HG03439 (cell line): ENCODE data around the gene PTGES2.

Source experiments
- ATAC-seq: cut with Tn5 transposase; IDR thresholded peaks from one replicate; pipeline ENCODE4 v1.9.1; 2021; ENCODE audit warnings: mild to moderate bottlenecking, moderate library complexity; ENCODE audit not compliant: unreplicated experiment

PTGES2 gene

GRCh38 chr9:128127568-128127989 lies at the start of gene PTGES2:
PTGES2 (minus strand) TSS chr9:128127729; CDS start chr9:128127717, 12 bp downstream.
- peak; percentile 55 for ATAC-seq

GRCh38 chr9:128175726-128176125 lies 48.2 kb upstream of the PTGES2 start:
- no peak for ATAC-seq

- ATAC-seq = no peak
Measured at GRCh38 chr9:128175102-128175563, 47.6 kb upstream of the PTGES2 start.

DNA sequence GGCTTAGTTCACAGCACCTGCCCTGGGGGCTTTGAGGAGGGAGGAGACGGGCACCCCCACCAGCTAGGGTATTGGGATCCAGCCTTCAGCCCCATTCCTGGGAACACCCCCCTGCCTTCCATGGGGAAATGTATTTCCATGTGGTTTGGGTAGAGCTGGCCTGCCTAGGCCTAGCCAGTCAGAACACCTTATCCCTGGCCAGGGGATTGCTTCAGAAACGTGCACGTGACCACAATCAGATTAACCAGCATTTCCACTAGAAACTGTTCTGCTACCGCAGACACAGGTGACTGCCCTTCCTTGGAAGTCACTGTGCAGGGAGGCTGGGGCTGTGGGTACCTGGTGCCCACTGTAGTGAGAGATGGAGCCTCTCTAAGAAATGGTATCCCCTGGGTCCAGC lies 46.5 kb upstream of the PTGES2 start:
- no peak for ATAC-seq

DNA sequence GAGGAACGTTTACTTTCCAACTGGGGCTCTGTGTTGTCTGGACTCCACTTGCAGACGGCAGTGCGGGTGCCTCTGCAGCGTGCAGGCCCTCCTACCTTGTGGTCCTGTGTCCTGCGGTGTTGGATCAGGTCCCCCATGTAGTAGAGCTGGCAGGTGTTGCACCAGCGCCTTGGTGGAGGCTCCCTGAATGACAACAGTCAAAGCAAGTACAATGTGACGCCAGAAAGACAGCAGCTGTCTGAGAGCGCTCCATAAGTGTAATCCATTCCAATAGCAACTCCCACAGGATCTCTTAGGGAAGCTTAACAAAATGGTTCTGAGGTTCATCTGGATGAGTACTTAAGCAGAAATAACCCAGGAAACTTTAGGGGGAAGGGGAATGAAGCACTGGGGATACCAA lies 42.4 kb upstream of the PTGES2 start:
- ATAC-seq = no peak

- ATAC-seq = no peak
Measured at GRCh38 chr9:128169492-128169891, 42.0 kb upstream of the PTGES2 start.

DNA sequence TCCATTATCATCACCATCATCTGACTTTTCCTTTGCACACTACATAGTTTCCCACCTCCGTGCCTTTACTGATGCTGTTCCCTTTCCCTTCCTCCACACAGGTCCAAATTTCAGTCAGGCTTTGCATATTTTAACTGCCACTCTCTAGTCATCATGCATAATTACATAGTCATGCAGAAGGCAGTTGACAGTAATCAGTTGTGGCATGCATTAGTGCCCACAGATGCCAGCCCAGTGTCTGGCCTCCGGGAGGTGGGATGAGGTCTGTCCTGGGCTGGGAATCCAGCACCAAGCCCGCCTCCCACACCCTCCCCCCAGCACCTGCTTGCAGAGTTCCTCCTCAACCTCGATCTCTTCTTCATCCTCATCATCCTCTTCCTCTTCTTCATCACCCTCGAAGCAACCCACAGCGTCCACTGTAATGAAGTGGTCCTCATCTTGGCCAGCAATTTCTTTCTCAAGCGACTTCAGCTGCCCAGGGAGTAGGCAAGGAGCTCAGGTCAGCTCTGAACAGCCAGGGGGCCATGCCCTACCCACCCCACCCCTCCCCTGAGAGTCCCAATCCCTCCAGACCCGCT lies 41.3 kb upstream of the PTGES2 start:
- ATAC-seq = no peak

DNA sequence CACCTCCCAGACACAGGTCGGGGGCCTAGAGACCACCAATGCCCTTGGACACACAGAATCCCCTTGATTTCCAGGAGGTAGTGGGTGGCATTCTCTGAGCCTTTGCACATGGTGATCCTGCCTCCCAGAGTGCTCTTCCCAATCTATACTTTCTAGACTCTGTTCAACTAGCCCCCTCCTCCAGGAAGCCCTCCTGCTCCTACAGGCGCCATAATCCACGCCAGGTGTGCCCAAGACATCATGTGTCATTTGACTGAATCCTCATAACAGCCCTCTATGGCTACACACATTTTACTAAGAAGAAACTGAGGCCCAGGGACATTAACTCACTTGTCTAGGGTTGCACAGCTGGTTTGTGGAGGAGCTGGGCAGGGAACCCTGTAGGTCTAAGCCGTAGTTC lies 39.7 kb upstream of the PTGES2 start:
- no peak for ATAC-seq

DNA sequence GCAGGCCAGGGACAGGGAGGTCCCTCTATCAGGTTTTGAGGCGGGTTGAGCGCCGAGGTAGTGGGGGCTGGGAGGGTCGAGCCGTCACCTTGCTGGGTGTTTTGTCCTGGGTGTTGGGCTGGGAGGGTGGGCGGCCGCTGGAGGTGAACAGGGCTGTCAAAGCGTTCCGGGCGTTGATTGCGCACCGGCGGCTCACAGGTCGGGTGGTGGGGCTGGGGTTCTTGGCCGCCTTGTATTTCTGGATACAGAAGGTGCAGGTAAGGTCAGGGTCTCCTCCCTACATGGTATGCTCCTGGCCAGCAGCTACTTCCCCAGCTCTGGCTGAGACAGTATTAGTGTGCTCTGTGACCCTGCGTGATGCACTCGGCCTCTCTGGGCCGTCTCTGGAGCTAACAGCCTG lies 38.6 kb upstream of the PTGES2 start:
- no peak for ATAC-seq

DNA sequence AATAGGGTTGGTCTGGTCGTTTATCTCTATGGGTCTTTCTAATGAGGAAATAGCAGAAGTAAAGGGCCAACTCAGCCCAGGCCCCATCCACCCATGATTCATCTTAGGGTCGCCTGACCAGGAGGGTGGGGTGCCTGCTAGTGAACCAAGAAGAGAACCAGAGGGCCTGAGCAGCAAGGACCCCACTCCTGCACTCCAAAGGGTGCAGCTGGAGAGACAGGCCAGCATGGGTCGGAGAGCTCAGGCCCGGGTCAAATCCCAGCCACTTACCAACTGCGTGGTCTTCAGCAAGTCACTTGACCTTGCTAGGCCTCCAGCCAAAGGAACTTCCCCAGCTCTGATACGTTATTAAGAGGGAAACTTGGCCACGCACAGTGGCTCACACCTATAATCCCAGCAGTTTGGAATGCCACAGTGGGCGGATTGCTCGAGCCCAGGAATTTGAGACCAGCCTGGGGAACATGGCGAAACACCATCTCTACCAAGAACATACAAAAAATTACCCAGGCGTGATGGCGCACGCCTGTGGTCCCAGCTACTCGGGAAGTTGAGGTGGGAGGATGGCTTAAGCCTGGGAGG lies 36.9 kb upstream of the PTGES2 start:
- no peak for ATAC-seq

DNA sequence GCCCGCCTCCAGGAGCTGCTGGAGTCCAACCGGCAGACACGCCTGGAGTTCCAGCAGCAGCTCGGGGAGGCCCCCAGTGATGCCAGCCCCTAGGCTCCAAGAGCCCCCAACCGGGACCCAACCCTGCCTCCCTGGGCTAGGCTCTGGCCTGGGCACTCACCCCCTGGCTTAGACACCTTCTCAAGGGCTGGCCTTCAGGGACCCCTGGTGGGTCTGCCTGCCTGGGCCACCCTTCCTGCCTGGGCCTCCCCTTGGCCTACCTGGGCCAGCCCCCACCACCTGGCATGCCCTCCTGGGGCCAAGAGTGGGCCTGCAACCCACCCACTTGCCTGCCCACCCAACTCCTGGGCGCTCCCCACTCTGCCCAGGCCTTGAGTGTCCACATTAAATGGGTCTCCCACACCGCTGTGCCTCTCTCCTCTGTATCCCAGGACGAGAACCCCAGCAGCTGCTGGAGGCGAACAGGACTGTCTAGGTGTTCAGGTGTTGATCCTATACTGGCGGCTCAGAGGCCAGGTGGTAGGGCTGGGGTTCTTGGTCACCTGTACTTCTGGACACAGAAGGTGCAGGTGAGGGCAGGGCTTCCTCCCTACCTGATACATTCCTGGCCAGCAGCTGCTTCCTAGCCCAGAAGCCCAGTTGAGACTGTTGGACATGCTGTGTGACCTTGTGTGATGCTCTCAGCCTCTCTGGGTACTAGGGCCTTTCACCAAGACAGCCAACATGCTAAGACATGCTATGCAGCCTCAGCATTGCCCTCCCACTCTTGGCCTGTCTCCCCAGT lies 36.2 kb upstream of the PTGES2 start:
- ATAC-seq = no peak

GRCh38 chr9:128163027-128163515 lies 35.5 kb upstream of the PTGES2 start:
- ATAC-seq = no peak

- no peak for ATAC-seq
Measured at GRCh38 chr9:128162215-128163026, 34.9 kb upstream of the PTGES2 start.

DNA sequence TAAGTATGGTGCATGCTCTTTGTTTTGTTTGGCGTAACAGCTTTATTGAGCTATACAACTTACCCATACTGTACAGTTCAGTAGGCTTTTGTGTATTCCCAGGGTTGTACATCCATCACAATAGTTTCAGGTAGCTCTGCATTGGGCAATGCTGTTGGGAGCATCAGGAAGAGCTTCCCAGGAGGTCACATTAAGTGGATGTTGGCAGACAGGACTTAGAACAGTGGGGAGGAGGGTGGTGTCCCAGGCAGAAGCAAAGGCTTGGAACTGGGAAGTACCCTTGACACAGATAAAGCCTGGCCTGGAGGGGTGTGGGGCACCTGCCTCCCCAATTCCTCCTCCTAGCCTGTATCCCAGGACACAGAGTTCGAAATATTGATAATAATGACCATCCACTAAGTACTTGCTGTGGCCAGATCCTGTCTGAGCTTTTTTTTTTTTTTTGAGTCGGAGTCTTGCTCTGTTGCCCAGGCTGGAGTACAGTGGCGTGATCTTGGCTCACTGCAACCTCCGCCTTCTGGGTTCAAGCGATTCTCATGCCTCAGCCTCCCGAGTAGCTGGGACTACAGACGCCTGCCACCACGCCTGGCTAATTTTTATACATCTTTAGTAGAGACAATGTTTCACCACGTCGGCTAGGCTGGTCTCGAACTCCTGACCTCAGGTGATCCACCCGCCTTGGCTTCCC lies 33.8 kb upstream of the PTGES2 start:
- no peak for ATAC-seq

- peak; percentile 11 for ATAC-seq
Measured at GRCh38 chr9:128160603-128160987, 33.1 kb upstream of the PTGES2 start.

DNA sequence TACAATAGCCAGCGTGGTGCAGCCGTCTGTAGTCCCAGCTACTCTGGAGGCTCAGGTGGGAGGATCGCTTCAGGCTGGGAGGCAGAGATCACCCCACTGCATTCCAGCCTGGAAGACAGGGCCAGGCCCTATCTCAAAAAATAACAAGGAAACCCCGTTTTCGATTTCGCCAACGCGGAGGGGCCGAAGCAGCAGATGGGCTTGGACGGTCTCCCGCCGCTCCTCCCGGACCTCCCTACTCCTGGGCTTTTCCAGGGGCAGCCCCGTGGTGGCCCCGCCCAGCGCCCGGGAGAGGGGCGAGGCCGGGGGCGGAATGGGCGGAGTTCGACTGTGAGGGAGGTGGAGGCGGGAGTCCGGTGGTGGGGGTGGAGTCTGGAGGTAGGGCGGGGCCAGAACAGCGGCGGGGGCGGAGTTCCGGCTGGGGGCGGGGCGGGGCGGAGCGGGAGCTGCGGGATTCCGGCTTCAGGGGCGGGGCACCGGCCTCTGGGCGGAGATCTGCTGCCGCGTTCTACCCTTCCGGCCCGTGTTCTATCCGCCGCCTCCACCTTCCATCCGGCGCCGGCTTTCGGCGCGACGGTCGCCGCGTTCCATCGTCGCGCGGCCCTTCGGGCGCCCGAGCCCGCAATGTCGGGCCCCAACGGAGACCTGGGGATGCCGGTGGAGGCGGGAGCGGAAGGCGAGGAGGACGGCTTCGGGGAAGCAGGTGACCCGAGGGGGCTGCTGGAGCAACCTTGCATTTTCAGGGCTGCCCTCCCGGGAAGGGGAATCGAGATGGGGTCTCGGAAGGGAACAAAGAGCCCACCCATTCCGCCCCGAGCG lies 32.5 kb upstream of the PTGES2 start, which contains the start of gene BBLN:
BBLN (plus strand) TSS at position 482 of the 819 bp plus-strand sequence; CDS start at position 625, 143 bp downstream.
- peak; percentile 70 for ATAC-seq

- ATAC-seq = no peak
Measured at GRCh38 chr9:128159522-128159783, 31.9 kb upstream of the PTGES2 start.

- no peak for ATAC-seq
Measured at GRCh38 chr9:128155736-128156500, 28.4 kb upstream of the PTGES2 start.
